Loucy (cell line): ENCODE data around the gene RASSF5.

Experiments
- H2AFZ ChIP-seq: fragments of 200-600 bp; sonication (generic); 2 replicates; pipeline ENCODE4 v1.6.0; 2016; ENCODE audit warnings: antibody characterized with exemption, mild to moderate bottlenecking, low read length, moderate library complexity
- H3F3A ChIP-seq: fragments of 200-600 bp; 2 replicates; pipeline ENCODE4 v1.6.0; 2016; ENCODE audit warnings: antibody characterized with exemption, low read depth, mild to moderate bottlenecking
- H3K27me3 ChIP-seq: fragments of 200-600 bp; sonication (generic); 2 replicates; pipeline ENCODE4 v1.6.1; 2014; ENCODE audit warnings: low read length, mild to moderate bottlenecking; ENCODE audit not compliant: insufficient read depth, poor library complexity, severe bottlenecking
- H3K36me3 ChIP-seq: fragments of 200-600 bp; sonication (generic); 2 replicates; pipeline ENCODE4 v1.6.1; 2016; ENCODE audit warnings: low read length; ENCODE audit not compliant: insufficient read depth
- H3K4me1 ChIP-seq: fragments of 200-600 bp; sonication (generic); 2 replicates; pipeline ENCODE4 v1.5.1; 2014; ENCODE audit warnings: low read length, mild to moderate bottlenecking; ENCODE audit not compliant: insufficient read depth, poor library complexity, severe bottlenecking
- H3K4me2 ChIP-seq: fragments of 200-600 bp; sonication (generic); 2 replicates; pipeline ENCODE4 v1.6.0; 2014; ENCODE audit warnings: antibody characterized with exemption, low read length, low read depth, mild to moderate bottlenecking; ENCODE audit not compliant: poor library complexity, severe bottlenecking
- H3K4me3 ChIP-seq: fragments of 200-600 bp; sonication (generic); 2 replicates; pipeline ENCODE4 v1.5.1; 2014; ENCODE audit warnings: low read length, mild to moderate bottlenecking, mixed read lengths; ENCODE audit not compliant: poor library complexity, severe bottlenecking
- H3K79me2 ChIP-seq: fragments of 200-600 bp; sonication (generic); 2 replicates; pipeline ENCODE4 v1.6.1; 2014; ENCODE audit warnings: low read length; ENCODE audit not compliant: insufficient read depth
- H3K9ac ChIP-seq: fragments of 200-600 bp; sonication (generic); 2 replicates; pipeline ENCODE4 v1.6.0; 2014; ENCODE audit warnings: mild to moderate bottlenecking, low read depth, low read length, moderate library complexity; ENCODE audit not compliant: poor library complexity, severe bottlenecking
- H3K9me2 ChIP-seq: fragments of 200-600 bp; sonication (generic); replicated peaks from 2 replicates; pipeline ENCODE4 v1.6.1; 2016; ENCODE audit warnings: low read depth, low read length, mixed read lengths
- H3K9me3 ChIP-seq: fragments of 200-600 bp; sonication (generic); 2 replicates; pipeline ENCODE4 v1.6.1; 2014; ENCODE audit warnings: mild to moderate bottlenecking, antibody characterized with exemption, low read length, low read depth; ENCODE audit not compliant: insufficient read depth
- H4K20me1 ChIP-seq: fragments of 200-600 bp; sonication (generic); 2 replicates; pipeline ENCODE4 v1.6.0; 2014; ENCODE audit warnings: antibody characterized with exemption, low read length, mild to moderate bottlenecking; ENCODE audit not compliant: insufficient read depth, poor library complexity, severe bottlenecking
- CTCF ChIP-seq: fragments of 200-600 bp; sonication (generic); conservative IDR thresholded peaks from 2 replicates; pipeline ENCODE4 v1.5.1; 2014; ENCODE audit warnings: mild to moderate bottlenecking, antibody characterized with exemption, low read length
- EZH2phosphoT487 ChIP-seq: fragments of 200-600 bp; IDR thresholded peaks from 2 replicates; pipeline ENCODE4 v1.6.1; 2018; ENCODE audit warnings: antibody characterized with exemption, mild to moderate bottlenecking, moderate library complexity, borderline replicate concordance

Gene RASSF5

GRCh38 chr1:206558794-206559671 lies 51.7 kb downstream of the RASSF5 start:
- Histone ChIP-seq H3K27me3 (peaks cover 5% of the 10 kb centered on the region), H3K4me1 (peaks cover 74% of the 10 kb centered on the region), H3F3A (peaks cover 4% of the 10 kb centered on the region; the same call in 1 of the 2 replicates), H3K4me2 (peak overlapping the region; percentile 92), H3K9me3 (no peaks in the 10 kb centered on the region), H3K36me3 (no peaks in the 10 kb centered on the region; the same call in 1 of the 2 replicates), H3K9me2 (no peaks in the 10 kb centered on the region), H3K79me2 (peaks cover 63% of the 10 kb centered on the region), H3K4me3 (peak overlapping the region; percentile 98), H4K20me1 (peaks cover 11% of the 10 kb centered on the region), H2AFZ (no peak overlapping the region), H3K9ac (peak overlapping the region; percentile 99)
- TF ChIP-seq CTCF (no peak), EZH2phosphoT487 (no peak)

GRCh38 chr1:206559672-206559995 lies 52.3 kb downstream of the RASSF5 start:
- Histone ChIP-seq H3K4me2 (peak overlapping the region; percentile 92), H3K9me3 (no peaks in the 10 kb centered on the region), H3F3A (peaks cover 4% of the 10 kb centered on the region; the same call in 1 of the 2 replicates), H3K79me2 (peaks cover 69% of the 10 kb centered on the region), H3K4me3 (peak overlapping the region; percentile 98), H3K27me3 (peaks cover 5% of the 10 kb centered on the region), H2AFZ (no peak overlapping the region), H3K9ac (peak overlapping the region; percentile 99), H3K36me3 (peaks cover 3% of the 10 kb centered on the region; the same call in 1 of the 2 replicates), H4K20me1 (peaks cover 17% of the 10 kb centered on the region), H3K4me1 (peaks cover 80% of the 10 kb centered on the region), H3K9me2 (no peaks in the 10 kb centered on the region)
- TF ChIP-seq EZH2phosphoT487 (no peak), CTCF (no peak)

GRCh38 chr1:206560007-206560716 lies 52.8 kb downstream of the RASSF5 start:
- Histone ChIP-seq H3K9ac (peak overlapping the region; percentile 99), H2AFZ (no peak overlapping the region), H4K20me1 (peaks cover 23% of the 10 kb centered on the region), H3K79me2 (peaks cover 74% of the 10 kb centered on the region), H3K9me3 (no peaks in the 10 kb centered on the region), H3F3A (peaks cover 4% of the 10 kb centered on the region; the same call in 1 of the 2 replicates), H3K4me1 (peaks cover 80% of the 10 kb centered on the region), H3K4me3 (peak overlapping the region; percentile 98), H3K9me2 (no peaks in the 10 kb centered on the region), H3K27me3 (peaks cover 5% of the 10 kb centered on the region), H3K4me2 (peak overlapping the region; percentile 92), H3K36me3 (peaks cover 4% of the 10 kb centered on the region; the same call in 1 of the 2 replicates)
- no peak for TF ChIP-seq CTCF
- TF ChIP-seq EZH2phosphoT487: no peak
